ENCODE data around the gene STK17A. TPM values are rescaled to one million over a fixed set of nuclear protein-coding genes. Genes with fewer than 3 reads are reported as not detected.

STK17A gene
- polyA plus RNA-seq (2012; ENCODE audit: insufficient read depth, insufficient read length, low read depth): 5.7 TPM

- H3K4me3 ChIP-seq (ENCODE audit: low read depth, low read length): peak within 1 kb of the TSS; percentile 85
- no peaks in the 10 kb centered on the region for H3K4me1 ChIP-seq
- H3K36me3 ChIP-seq: no peaks in the 10 kb centered on the region
- H3K27me3 ChIP-seq: 0 out of 2 replicates have a peak, but pooled peaks cover 3% of the 10 kb centered on the region
- no peaks in the 10 kb centered on the region for H3K9me3 ChIP-seq
- DNase-seq: peak; percentile 89
- TF ChIP-seq CTCF (IDR thresholded peaks at IDR 0.05; ENCODE audit: low read depth, low read length): peak; percentile 98
Measured at GRCh38 chr7:43582503-43583423, at the start of gene STK17A. TSS of gene STK17A (plus strand) at chr7:43583108. CDS start at chr7:43583244, 136 bp downstream.

- no peak for TF ChIP-seq CTCF (IDR thresholded peaks at IDR 0.05; ENCODE audit: low read depth, low read length)
- Histone ChIP-seq H3K4me1 (peaks cover 25% of the 10 kb centered on the region), H3K36me3 (no peaks in the 10 kb centered on the region), H3K9me3 (no peaks in the 10 kb centered on the region), H3K4me3 (ENCODE audit: low read depth, low read length) (no peak overlapping the region), H3K27me3 (no peaks in the 10 kb centered on the region)
- no peak for DNase-seq
Measured at GRCh38 chr7:43533801-43534479, 49.0 kb upstream of the STK17A start.

GRCh38 chr7:43535031-43535451 is 47.9 kb upstream of the STK17A start:
- peaks cover 25% of the 10 kb centered on the region for H3K4me1 ChIP-seq
- no peak for TF ChIP-seq CTCF (IDR thresholded peaks at IDR 0.05; ENCODE audit: low read depth, low read length)
- DNase-seq: no peak
- no peak overlapping the region for H3K4me3 ChIP-seq (ENCODE audit: low read depth, low read length)
- no peaks in the 10 kb centered on the region for H3K27me3 ChIP-seq
- no peaks in the 10 kb centered on the region for H3K9me3 ChIP-seq
- no peaks in the 10 kb centered on the region for H3K36me3 ChIP-seq

GRCh38 chr7:43535810-43536585 is 46.9 kb upstream of the STK17A start:
- Histone ChIP-seq H3K9me3 (no peaks in the 10 kb centered on the region), H3K4me3 (ENCODE audit: low read depth, low read length) (no peak overlapping the region), H3K36me3 (no peaks in the 10 kb centered on the region), H3K4me1 (peaks cover 21% of the 10 kb centered on the region), H3K27me3 (no peaks in the 10 kb centered on the region)
- TF ChIP-seq CTCF (IDR thresholded peaks at IDR 0.05; ENCODE audit: low read depth, low read length): no peak
- no peak for DNase-seq

GRCh38 chr7:43536773-43537172 is 46.1 kb upstream of the STK17A start:
- Histone ChIP-seq H3K9me3 (no peaks in the 10 kb centered on the region), H3K27me3 (no peaks in the 10 kb centered on the region), H3K4me3 (ENCODE audit: low read depth, low read length) (no peak overlapping the region), H3K4me1 (peaks cover 15% of the 10 kb centered on the region), H3K36me3 (no peaks in the 10 kb centered on the region)
- no peak for TF ChIP-seq CTCF (IDR thresholded peaks at IDR 0.05; ENCODE audit: low read depth, low read length)
- no peak for DNase-seq

Data from BE2C (cell line).